Heart left ventricle (tissue), 13 donors: Measurements from ENCODE around the gene TOX2.

Experiments used
- POLR2A ChIP-seq, 2 donors: fragments of 450-650 bp; IDR thresholded peaks; one replicate each; pipeline ENCODE4 v1.6.1; 2017; ENCODE audit warnings: antibody characterized with exemption in 2 of 2, mild to moderate bottlenecking in 2 of 2, moderate library complexity in 2 of 2
- TF ChIP-seq, protein P1 (sequence below), 12 donors: fragments of 200-600 bp; sonication (generic) in 4 of 12; IDR thresholded peaks; one replicate each; pipeline versions ENCODE4 v1.5.0 to v1.8.0; 2018 to 2022; ENCODE audit warnings: antibody characterized with exemption in 12 of 12, mild to moderate bottlenecking in 5 of 12
- donor health status: ischemic (EF 13 %, LVEDD 7.1; RV severe dilation, severe dysfunction).
- donor health status: DM: no; HTN: yes; CAD: no.
- donor health status: DM: no; HTN: no; CAD: no.
- donor health status: ischemic (EF 25% LVEDD 6.9; RV normal size, moderate dysfunction).
- donor health status: ischemic (EF 25% LVEDD 5.7; RV mildly dilated, moderate dysfunction).
- donor health status: ischemic (EF 35%, LVEDD 5.7; RV mildly dilated, moderate dysfunction).
- donor health status: nonischemic (EF 11% LVEDD 7.7; RV severe dilation, severe dysfunction).
- donor health status: DM: yes; HTN: yes; CAD: no.
- donor health status: PGD.
- donor health status: ischemic (EF 29% LVEDD 5.4; RV normal size, mild dysfunction).
- donor health status: nonischemic (EF 23%, LVEDD 6.1; RV moderate dilation, normal function).

DNA sequence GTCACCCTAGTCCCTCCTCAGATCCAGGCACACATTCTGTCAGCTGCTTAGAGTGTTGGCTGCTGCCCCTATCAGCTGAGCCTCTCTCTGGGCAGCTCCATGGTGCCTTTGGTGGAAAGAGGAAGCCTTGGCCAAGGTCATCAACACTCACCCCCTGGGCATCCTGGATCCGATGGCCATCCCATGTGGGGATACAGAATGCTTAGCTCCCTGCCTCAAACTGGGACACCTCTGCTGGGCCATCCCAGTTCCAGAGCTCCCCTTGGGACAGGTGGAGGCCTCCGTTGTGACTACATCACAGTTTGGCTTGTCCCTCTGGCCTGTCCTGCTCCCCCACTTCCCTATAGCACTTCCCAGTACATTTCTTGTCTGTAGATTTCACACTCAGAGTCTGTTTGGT lies 45.6 kb downstream of the TOX2 start:
- no peak for TF ChIP-seq POLR2A (IDR thresholded peaks at IDR 0.05)
- TF ChIP-seq, protein P1, sequence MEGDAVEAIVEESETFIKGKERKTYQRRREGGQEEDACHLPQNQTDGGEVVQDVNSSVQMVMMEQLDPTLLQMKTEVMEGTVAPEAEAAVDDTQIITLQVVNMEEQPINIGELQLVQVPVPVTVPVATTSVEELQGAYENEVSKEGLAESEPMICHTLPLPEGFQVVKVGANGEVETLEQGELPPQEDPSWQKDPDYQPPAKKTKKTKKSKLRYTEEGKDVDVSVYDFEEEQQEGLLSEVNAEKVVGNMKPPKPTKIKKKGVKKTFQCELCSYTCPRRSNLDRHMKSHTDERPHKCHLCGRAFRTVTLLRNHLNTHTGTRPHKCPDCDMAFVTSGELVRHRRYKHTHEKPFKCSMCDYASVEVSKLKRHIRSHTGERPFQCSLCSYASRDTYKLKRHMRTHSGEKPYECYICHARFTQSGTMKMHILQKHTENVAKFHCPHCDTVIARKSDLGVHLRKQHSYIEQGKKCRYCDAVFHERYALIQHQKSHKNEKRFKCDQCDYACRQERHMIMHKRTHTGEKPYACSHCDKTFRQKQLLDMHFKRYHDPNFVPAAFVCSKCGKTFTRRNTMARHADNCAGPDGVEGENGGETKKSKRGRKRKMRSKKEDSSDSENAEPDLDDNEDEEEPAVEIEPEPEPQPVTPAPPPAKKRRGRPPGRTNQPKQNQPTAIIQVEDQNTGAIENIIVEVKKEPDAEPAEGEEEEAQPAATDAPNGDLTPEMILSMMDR (IDR thresholded peaks at IDR 0.05) = no peak
